ENCODE results near the gene ZNF804A. TPM values are rescaled to one million over a fixed set of nuclear protein-coding genes. Genes with fewer than 3 reads are reported as not detected.
"Not testable (repeated sequence)": the region's sequence is repeated elsewhere in the genome, so short reads cannot be mapped to it uniquely, and the experiment has no call there.

ZNF804A gene
- total RNA-seq, 1 experiment from 2014 or later: 19.2 TPM

DNA sequence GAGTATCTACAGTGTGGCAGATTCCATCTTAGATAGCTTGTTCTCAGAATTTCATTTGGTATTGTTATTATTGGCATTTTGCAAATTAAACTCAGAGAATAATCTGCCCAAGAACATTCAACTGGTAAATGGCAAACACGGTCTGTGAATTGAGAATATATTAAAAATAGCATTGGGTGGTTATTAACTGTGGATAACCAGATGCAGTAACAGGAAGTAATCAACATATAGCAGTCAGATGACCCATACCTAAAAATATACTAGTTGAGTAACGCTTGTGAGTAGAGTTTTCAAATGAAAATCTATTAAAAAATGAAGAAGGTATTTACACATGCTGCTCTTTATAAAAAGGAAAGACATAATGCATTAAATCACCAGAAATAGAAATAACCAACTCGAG lies 129.5 kb downstream of the ZNF804A start:
- H3K36me3 ChIP-seq: 0 out of 2 replicates have a peak, but pooled peaks cover 2% of the 10 kb centered on the region
- H3K27me3 ChIP-seq: no peaks in the 10 kb centered on the region
- H3K4me1 ChIP-seq: no peaks in the 10 kb centered on the region

GRCh38 chr2:184728411-184728810 lies 130.1 kb downstream of the ZNF804A start:
- Histone ChIP-seq H3K4me3 (no peak overlapping the region), H3K4me1 (no peaks in the 10 kb centered on the region), H3K36me3 (0 out of 2 replicates have a peak, but pooled peaks cover 2% of the 10 kb centered on the region), H3K27me3 (no peaks in the 10 kb centered on the region), H3K27ac (no peak overlapping the region), H3K9me3 (replicated peaks) (no peaks in the 10 kb centered on the region)
- no peak for DNase-seq

More for the DNA sequence above, 129.5 kb downstream of the ZNF804A start:
- Histone ChIP-seq H3K9me3 (replicated peaks) (no peaks in the 10 kb centered on the region), H3K27ac (no peak overlapping the region), H3K4me3 (no peak overlapping the region)
- DNase-seq: no peak

GRCh38 chr2:184729581-184729980 lies 131.3 kb downstream of the ZNF804A start:
- no peak overlapping the region for H3K4me3 ChIP-seq
- H3K27me3 ChIP-seq: no peaks in the 10 kb centered on the region
- DNase-seq: no peak
- H3K27ac ChIP-seq: no peak overlapping the region
- no peaks in the 10 kb centered on the region for H3K9me3 ChIP-seq (replicated peaks)
- H3K36me3 ChIP-seq: 0 out of 2 replicates have a peak, but pooled peaks cover 2% of the 10 kb centered on the region
- H3K4me1 ChIP-seq: no peaks in the 10 kb centered on the region

DNA sequence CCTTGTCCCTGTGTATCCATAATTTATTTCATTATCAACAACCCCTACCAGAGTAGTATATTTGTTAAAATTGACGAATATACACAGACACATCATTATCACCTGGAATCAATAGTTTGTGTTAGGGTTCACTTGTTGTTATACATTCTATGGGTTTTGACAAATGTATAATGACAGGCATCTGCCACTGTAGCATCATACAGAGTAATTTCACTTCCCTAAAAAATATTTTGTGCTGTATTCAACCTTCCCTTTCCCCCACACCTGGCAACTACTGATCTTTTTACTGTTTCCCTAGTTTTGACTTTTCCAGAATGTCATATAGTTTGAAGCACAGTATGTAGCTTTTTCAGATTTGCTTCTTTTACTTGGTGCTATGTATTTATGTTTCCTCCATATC lies 132.0 kb downstream of the ZNF804A start:
- H3K36me3 ChIP-seq: 0 out of 2 replicates have a peak, but pooled peaks cover 2% of the 10 kb centered on the region
- H3K4me1 ChIP-seq: no peaks in the 10 kb centered on the region
- H3K9me3 ChIP-seq (replicated peaks): no peaks in the 10 kb centered on the region
- H3K27ac ChIP-seq: no peak overlapping the region
- no peaks in the 10 kb centered on the region for H3K27me3 ChIP-seq
- no peak overlapping the region for H3K4me3 ChIP-seq
- DNase-seq: no peak

DNA sequence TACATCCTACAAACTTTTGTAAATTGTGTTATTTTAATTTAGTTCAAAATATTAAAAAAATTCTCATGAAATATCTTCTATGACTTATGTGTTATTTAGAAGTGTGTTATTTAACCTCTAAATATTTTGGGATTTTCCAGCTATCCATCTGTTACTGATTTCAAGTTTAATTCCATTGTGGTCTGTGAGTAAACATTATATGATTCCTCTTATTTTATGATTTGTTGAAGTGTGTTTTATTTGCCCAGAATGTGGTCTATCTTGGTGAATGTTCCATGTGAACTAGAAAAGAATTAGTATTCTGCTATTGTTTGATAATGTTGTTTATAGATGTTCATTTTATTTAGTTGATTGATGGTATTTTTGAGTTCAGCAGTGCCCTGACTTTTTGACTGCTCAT lies 136.0 kb downstream of the ZNF804A start:
- Histone ChIP-seq H3K36me3 (0 out of 2 replicates have a peak, but pooled peaks cover 1% of the 10 kb centered on the region), H3K27me3 (no peaks in the 10 kb centered on the region), H3K4me3 (no peak overlapping the region), H3K27ac (no peak overlapping the region), H3K9me3 (replicated peaks) (no peaks in the 10 kb centered on the region), H3K4me1 (no peaks in the 10 kb centered on the region)
- no peak for DNase-seq

GRCh38 chr2:184735611-184736010 lies 137.3 kb downstream of the ZNF804A start:
- no peaks in the 10 kb centered on the region for H3K27me3 ChIP-seq

DNA sequence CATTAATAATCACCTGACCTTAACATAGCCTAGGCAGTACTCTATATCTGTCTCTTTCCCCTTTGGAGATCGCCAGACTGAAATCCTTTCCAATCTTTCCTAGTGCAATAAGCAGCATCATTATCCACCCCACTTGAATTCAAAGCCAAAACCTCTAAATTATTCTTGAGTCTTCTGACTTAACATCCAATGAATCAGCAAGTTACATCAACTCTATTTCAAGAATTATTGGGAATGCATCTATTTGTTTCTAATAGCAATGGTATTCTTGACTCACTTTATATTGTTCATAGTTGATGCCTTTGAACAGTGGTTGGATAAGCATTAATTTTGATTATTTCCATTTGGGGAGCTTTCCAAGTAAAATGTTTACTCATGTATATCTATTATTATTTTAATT lies 144.8 kb downstream of the ZNF804A start:
- no peak for DNase-seq
- H3K36me3 ChIP-seq: 0 out of 2 replicates have a peak, but pooled peaks cover 2% of the 10 kb centered on the region
- no peak overlapping the region for H3K4me3 ChIP-seq
- H3K27ac ChIP-seq: no peak overlapping the region
- no peaks in the 10 kb centered on the region for H3K4me1 ChIP-seq
- no peaks in the 10 kb centered on the region for H3K9me3 ChIP-seq (replicated peaks)
- no peaks in the 10 kb centered on the region for H3K27me3 ChIP-seq

More at GRCh38 chr2:184735611-184736010, 137.3 kb downstream of the ZNF804A start:
- no peak overlapping the region for H3K4me3 ChIP-seq
- H3K4me1 ChIP-seq: no peaks in the 10 kb centered on the region
- 0 out of 2 replicates have a peak, but pooled peaks cover 2% of the 10 kb centered on the region for H3K36me3 ChIP-seq
- H3K9me3 ChIP-seq (replicated peaks): no peaks in the 10 kb centered on the region
- DNase-seq: no peak
- no peak overlapping the region for H3K27ac ChIP-seq

DNA sequence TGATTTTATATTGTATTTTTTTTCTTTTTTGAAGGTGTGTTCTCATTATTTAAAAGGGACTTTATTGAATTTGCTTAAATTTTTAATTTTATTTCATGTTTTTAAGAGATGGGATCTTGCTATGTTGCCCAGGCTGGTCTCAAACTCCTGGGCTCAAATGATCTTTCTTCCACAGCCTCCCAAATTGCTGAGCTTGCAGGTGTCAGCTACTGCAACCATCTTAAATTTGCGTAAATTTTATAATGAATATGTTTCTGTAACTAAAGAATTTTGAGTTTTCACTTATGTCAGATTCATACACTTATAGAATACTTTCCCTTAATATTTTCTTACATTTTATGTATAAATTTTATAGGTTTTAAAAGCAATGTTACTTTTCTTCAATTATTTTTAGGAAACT lies 157.8 kb downstream of the ZNF804A start:
- Histone ChIP-seq H3K4me3 (no peak overlapping the region), H3K4me1 (no peaks in the 10 kb centered on the region)

DNA sequence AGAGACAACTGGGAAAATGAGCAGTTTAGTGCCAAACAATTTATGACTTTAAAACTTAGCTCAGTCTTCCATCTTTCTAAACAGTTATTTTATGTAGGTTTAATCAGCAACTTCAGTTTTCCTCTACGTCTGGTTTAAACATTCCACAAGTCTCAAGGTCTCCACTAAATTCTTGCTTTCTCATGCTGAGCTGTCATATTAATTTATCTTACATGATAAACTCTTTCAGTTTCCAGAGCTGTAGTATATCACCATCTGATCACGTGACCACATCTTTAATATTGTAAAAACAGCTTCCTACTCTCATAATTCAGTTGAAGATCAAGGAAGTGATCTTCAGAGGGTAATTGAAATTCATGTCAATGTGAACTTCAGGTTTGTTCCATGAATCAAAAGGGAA lies 158.6 kb downstream of the ZNF804A start:
- Histone ChIP-seq H3K36me3 (no peaks in the 10 kb centered on the region; the same call in 1 of the 2 replicates), H3K4me1 (no peaks in the 10 kb centered on the region), H3K4me3 (no peak overlapping the region), H3K27me3 (no peaks in the 10 kb centered on the region), H3K27ac (no peak overlapping the region), H3K9me3 (replicated peaks) (no peaks in the 10 kb centered on the region)
- no peak for DNase-seq

More for the DNA sequence above, 157.8 kb downstream of the ZNF804A start:
- H3K27ac ChIP-seq: no peak overlapping the region
- H3K9me3 ChIP-seq (replicated peaks): no peaks in the 10 kb centered on the region
- H3K36me3 ChIP-seq: no peaks in the 10 kb centered on the region; the same call in 1 of the 2 replicates
- DNase-seq: no peak
- no peaks in the 10 kb centered on the region for H3K27me3 ChIP-seq

GRCh38 chr2:184759557-184760255 lies 161.4 kb downstream of the ZNF804A start:
- H3K9me3 ChIP-seq (replicated peaks); H3K27ac ChIP-seq: not testable (repeated sequence)

GRCh38 chr2:184760931-184761330 lies 162.6 kb downstream of the ZNF804A start:
- H3K4me1 ChIP-seq: no peaks in the 10 kb centered on the region

More at GRCh38 chr2:184759557-184760255, 161.4 kb downstream of the ZNF804A start:
- H3K4me1 ChIP-seq, H3K4me3 ChIP-seq, DNase-seq, H3K36me3 ChIP-seq, H3K27me3 ChIP-seq: not testable (repeated sequence)

GRCh38 chr2:184765112-184765895 lies 167.0 kb downstream of the ZNF804A start:
- Histone ChIP-seq H3K4me1 (no peaks in the 10 kb centered on the region), H3K4me3 (no peak overlapping the region), H3K9me3 (replicated peaks) (no peaks in the 10 kb centered on the region), H3K27ac (no peak overlapping the region), H3K36me3 (no peaks in the 10 kb centered on the region; the same call in 1 of the 2 replicates), H3K27me3 (no peaks in the 10 kb centered on the region)
- no peak for DNase-seq

More at GRCh38 chr2:184760931-184761330, 162.6 kb downstream of the ZNF804A start:
- DNase-seq: no peak
- H3K36me3 ChIP-seq: no peaks in the 10 kb centered on the region
- no peak overlapping the region for H3K4me3 ChIP-seq
- H3K27me3 ChIP-seq: no peaks in the 10 kb centered on the region
- H3K9me3 ChIP-seq (replicated peaks): no peaks in the 10 kb centered on the region
- no peak overlapping the region for H3K27ac ChIP-seq

GRCh38 chr2:184767059-184767458 lies 168.7 kb downstream of the ZNF804A start:
- Histone ChIP-seq H3K27me3 (no peaks in the 10 kb centered on the region), H3K9me3 (replicated peaks) (no peaks in the 10 kb centered on the region), H3K27ac (no peak overlapping the region), H3K36me3 (no peaks in the 10 kb centered on the region; the same call in 1 of the 2 replicates), H3K4me1 (no peaks in the 10 kb centered on the region), H3K4me3 (no peak overlapping the region)
- no peak for DNase-seq

- no peaks in the 10 kb centered on the region for H3K27me3 ChIP-seq
- DNase-seq: no peak
- H3K36me3 ChIP-seq: no peaks in the 10 kb centered on the region; the same call in 1 of the 2 replicates
- H3K27ac ChIP-seq: no peak overlapping the region
- H3K4me3 ChIP-seq: no peak overlapping the region
- H3K9me3 ChIP-seq (replicated peaks): no peaks in the 10 kb centered on the region
- no peaks in the 10 kb centered on the region for H3K4me1 ChIP-seq
Measured at GRCh38 chr2:184769023-184769422, 170.7 kb downstream of the ZNF804A start.

- H3K9me3 ChIP-seq (replicated peaks): no peaks in the 10 kb centered on the region
- H3K36me3 ChIP-seq: no peaks in the 10 kb centered on the region; the same call in 1 of the 2 replicates
- H3K27ac ChIP-seq: no peak overlapping the region
- no peak for DNase-seq
- H3K4me1 ChIP-seq: no peaks in the 10 kb centered on the region
- H3K4me3 ChIP-seq: no peak overlapping the region
- H3K27me3 ChIP-seq: no peaks in the 10 kb centered on the region
Measured at GRCh38 chr2:184769686-184770085, 171.4 kb downstream of the ZNF804A start.
